K562 (cell line): ENCODE data around the gene SELENOI. TPM values are rescaled to one million over a fixed set of nuclear protein-coding genes. Genes with fewer than 3 reads are reported as not detected.
A peak's percentile ranks its signal among the peaks of the same experiment; 100 is the strongest.

ENCODE experiments used
- CREBBP ChIP-seq: IDR thresholded peaks from one replicate; pipeline ENCODE4 v1.6.1; 2012; ENCODE audit warnings: low read depth, mild to moderate bottlenecking, control low read depth, inconsistent platforms, low read length
- CREM ChIP-seq: IDR thresholded peaks from 2 replicates; pipeline ENCODE4 v1.6.1; 2014; ENCODE audit warnings: antibody characterized with exemption, low read depth
- CXXC5 ChIP-seq: fragments of 250-450 bp; sonication (Bioruptor Pico); IDR thresholded peaks from 2 replicates; pipeline ENCODE4 v1.8.0; 2022; ENCODE audit warnings: inconsistent platforms, mild to moderate bottlenecking, moderate library complexity
- EGR1 ChIP-seq: fragments of 450-650 bp; conservative IDR thresholded peaks from 2 replicates; pipeline ENCODE4 v1.6.1; 2017; ENCODE audit warnings: mild to moderate bottlenecking
- EHMT2 ChIP-seq: fragments of 450-650 bp; IDR thresholded peaks from 2 replicates; pipeline ENCODE4 v1.6.1; 2018; ENCODE audit warnings: antibody characterized with exemption
- FOXA1 ChIP-seq: fragments of 450-650 bp; IDR thresholded peaks from 2 replicates; pipeline ENCODE4 v1.6.1; 2016; ENCODE audit warnings: mild to moderate bottlenecking, borderline replicate concordance
- MTA3 ChIP-seq: fragments of 450-650 bp; formaldehyde crosslinking; IDR thresholded peaks from 2 replicates; pipeline ENCODE4 v1.6.1; 2017; ENCODE audit warnings: mild to moderate bottlenecking, borderline replicate concordance
- NRF1 ChIP-seq, 2 experiments: fragments of 450-650 bp; IDR thresholded peaks in 1 of 2; conservative IDR thresholded peaks in 1 of 2; 2 replicates each; pipeline ENCODE4 v1.6.1; 2014; ENCODE audit warnings: mild to moderate bottlenecking in 2 of 2
- POLR2AphosphoS5 ChIP-seq: IDR thresholded peaks from 2 replicates; pipeline ENCODE4 v1.6.1; 2011; ENCODE audit warnings: mild to moderate bottlenecking, low read depth, low read length, moderate library complexity; ENCODE audit not compliant: control insufficient read depth, insufficient read depth
- SMAD2 ChIP-seq: fragments of 150-350 bp; IDR thresholded peaks from 2 replicates; pipeline ENCODE4 v1.6.1; 2014; ENCODE audit warnings: low read depth, mild to moderate bottlenecking, low read length
- SREBF2 ChIP-seq: sonication (generic); formaldehyde crosslinking; IDR thresholded peaks from 2 replicates; pipeline ENCODE4 v1.4.0; 2020; ENCODE audit warnings: mild to moderate bottlenecking, missing genetic modification reagents
- SRSF1 ChIP-seq: fragments of 200-400 bp; formaldehyde crosslinking; IDR thresholded peaks from 2 replicates; pipeline ENCODE4 v1.6.1; 2017; ENCODE audit warnings: mild to moderate bottlenecking, low read depth, low read length, moderate library complexity
- TBL1XR1 ChIP-seq, 2 experiments: IDR thresholded peaks; 2 replicates each; pipeline ENCODE4 v1.6.1; 2012; ENCODE audit warnings: improper control_type of control experiment in 2 of 2, low read length in 2 of 2, mild to moderate bottlenecking in 1 of 2
- TCF3 ChIP-seq: sonication (generic); formaldehyde crosslinking; IDR thresholded peaks from 2 replicates; pipeline ENCODE4 v1.4.0; 2020; ENCODE audit warnings: mild to moderate bottlenecking, missing genetic modification reagents
- ZFP1 ChIP-seq: fragments of 450-650 bp; formaldehyde crosslinking; IDR thresholded peaks from 2 replicates; pipeline ENCODE4 v1.4.0; 2020; ENCODE audit warnings: mild to moderate bottlenecking, mixed read lengths
- ZNF184 ChIP-seq: sonication (generic); formaldehyde crosslinking; IDR thresholded peaks from 2 replicates; pipeline ENCODE4 v1.5.0; 2020; ENCODE audit warnings: missing genetic modification reagents
- polyA plus RNA-seq, 8 experiments: library from polyadenylated mRNA; depleted of rRNA in 4 of 8; stranded (reverse) in 5 of 8; unstranded in 3 of 8; fragments of >200 nt; fragmentation: Nextera tagmentation in 2 of 8; fragmentation: Illumina TruSeq in 1 of 8; extraction: Ambion mirVana in 2 of 8; extraction: Trizol in 1 of 8; gene quantifications; 2 replicates each; pipeline versions ENCODE4 v1.2.1 to v1.2.3, GENCODE V29; 2011 to 2014; ENCODE audit warnings: inconsistent platforms in 1 of 8, missing spikeins in 1 of 8
- total RNA-seq, 7 experiments: library from RNA; depleted of rRNA in 6 of 7; stranded (reverse); fragments of >200 nt in 6 of 7; fragmentation: Illumina TruSeq in 2 of 7; extraction: Trizol in 2 of 7; gene quantifications; 2 replicates each; pipeline versions ENCODE4 v1.2.1 to v1.2.3, GENCODE V29; 2011 to 2021; ENCODE audit warnings: low replicate concordance in 1 of 7
- TF ChIP-seq, protein P1 (sequence below): sonication (generic); formaldehyde crosslinking; IDR thresholded peaks from 2 replicates; pipeline ENCODE4 v1.8.1; 2023; ENCODE audit warnings: missing genetic modification reagents, mild to moderate bottlenecking, borderline replicate concordance
- TF ChIP-seq, protein P2 (sequence below): fragments of 450-650 bp; formaldehyde crosslinking; IDR thresholded peaks from 2 replicates; pipeline ENCODE4 v1.4.0; 2022; ENCODE audit warnings: missing genetic modification characterization
- TF ChIP-seq, protein P3 (sequence below): fragments of 250-450 bp; sonication (Bioruptor Pico); IDR thresholded peaks from 2 replicates; pipeline ENCODE4 v1.8.0; 2022; ENCODE audit warnings: moderate library complexity, mild to moderate bottlenecking, inconsistent platforms
- TF ChIP-seq, protein P4 (sequence below): fragments of 250-450 bp; sonication (Bioruptor Pico); IDR thresholded peaks from 2 replicates; pipeline ENCODE4 v1.6.1; 2021; ENCODE audit warnings: mild to moderate bottlenecking

SELENOI gene
- total and polyA plus RNA-seq, 9 of the 15 experiments (the other 6 are each of a cell fraction or from before 2014, with no cell fraction given), result 9.6 to 46.9 (median 24.4) TPM

DNA sequence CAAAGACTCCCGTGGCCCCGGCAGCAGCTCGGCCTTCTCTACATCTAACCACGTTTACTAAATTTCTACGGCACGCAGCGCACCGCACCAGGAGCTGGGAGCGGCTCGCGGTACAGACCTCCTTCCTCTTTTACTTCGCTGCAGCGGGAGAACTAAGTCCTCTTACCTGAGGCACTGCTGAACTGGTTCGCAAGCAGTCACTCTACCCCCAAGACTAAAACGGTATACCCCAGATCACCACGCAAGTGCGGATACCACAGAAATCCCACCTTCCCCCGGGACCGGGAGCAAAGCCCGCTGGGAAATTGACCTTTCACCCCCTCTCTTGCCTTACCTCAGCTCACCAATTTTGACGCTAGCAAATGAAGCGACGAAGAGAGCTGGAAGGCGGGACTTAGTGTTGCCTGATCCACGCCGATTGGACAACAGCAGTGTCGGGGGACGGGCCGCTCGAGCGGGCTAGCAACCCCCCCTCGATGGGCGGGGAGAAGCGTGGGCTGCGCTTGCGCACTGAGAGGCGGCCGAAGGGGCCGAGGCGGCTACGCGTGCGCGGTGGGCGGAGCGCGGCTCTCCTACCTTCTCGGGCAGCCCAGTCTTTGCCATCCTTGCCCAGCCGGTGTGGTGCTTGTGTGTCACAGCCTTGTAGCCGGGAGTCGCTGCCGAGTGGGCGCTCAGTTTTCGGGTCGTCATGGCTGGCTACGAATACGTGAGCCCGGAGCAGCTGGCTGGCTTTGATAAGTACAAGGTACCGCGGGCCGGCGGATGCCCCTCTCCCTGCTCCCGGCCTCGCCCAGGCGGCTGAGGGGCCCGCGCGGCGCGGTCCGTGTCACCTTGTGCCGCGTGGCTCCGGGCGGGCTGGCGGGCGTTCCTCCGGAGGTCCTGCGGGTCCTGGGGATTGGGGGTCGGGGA lies at the start of gene SELENOI (continued):
- TF ChIP-seq, protein P1, sequence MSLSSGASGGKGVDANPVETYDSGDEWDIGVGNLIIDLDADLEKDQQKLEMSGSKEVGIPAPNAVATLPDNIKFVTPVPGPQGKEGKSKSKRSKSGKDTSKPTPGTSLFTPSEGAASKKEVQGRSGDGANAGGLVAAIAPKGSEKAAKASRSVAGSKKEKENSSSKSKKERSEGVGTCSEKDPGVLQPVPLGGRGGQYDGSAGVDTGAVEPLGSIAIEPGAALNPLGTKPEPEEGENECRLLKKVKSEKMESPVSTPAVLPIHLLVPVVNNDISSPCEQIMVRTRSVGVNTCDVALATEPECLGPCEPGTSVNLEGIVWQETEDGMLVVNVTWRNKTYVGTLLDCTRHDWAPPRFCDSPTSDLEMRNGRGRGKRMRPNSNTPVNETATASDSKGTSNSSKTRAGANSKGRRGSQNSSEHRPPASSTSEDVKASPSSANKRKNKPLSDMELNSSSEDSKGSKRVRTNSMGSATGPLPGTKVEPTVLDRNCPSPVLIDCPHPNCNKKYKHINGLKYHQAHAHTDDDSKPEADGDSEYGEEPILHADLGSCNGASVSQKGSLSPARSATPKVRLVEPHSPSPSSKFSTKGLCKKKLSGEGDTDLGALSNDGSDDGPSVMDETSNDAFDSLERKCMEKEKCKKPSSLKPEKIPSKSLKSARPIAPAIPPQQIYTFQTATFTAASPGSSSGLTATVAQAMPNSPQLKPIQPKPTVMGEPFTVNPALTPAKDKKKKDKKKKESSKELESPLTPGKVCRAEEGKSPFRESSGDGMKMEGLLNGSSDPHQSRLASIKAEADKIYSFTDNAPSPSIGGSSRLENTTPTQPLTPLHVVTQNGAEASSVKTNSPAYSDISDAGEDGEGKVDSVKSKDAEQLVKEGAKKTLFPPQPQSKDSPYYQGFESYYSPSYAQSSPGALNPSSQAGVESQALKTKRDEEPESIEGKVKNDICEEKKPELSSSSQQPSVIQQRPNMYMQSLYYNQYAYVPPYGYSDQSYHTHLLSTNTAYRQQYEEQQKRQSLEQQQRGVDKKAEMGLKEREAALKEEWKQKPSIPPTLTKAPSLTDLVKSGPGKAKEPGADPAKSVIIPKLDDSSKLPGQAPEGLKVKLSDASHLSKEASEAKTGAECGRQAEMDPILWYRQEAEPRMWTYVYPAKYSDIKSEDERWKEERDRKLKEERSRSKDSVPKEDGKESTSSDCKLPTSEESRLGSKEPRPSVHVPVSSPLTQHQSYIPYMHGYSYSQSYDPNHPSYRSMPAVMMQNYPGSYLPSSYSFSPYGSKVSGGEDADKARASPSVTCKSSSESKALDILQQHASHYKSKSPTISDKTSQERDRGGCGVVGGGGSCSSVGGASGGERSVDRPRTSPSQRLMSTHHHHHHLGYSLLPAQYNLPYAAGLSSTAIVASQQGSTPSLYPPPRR (CRISPR knock-in tag), result no peak
- peak; percentile 84 for TF ChIP-seq CREM
- TF ChIP-seq CXXC5, result peak; percentile 80
- TF ChIP-seq CREBBP, result no peak
- no peak for TF ChIP-seq ZFP1
- TF ChIP-seq, protein P2, sequence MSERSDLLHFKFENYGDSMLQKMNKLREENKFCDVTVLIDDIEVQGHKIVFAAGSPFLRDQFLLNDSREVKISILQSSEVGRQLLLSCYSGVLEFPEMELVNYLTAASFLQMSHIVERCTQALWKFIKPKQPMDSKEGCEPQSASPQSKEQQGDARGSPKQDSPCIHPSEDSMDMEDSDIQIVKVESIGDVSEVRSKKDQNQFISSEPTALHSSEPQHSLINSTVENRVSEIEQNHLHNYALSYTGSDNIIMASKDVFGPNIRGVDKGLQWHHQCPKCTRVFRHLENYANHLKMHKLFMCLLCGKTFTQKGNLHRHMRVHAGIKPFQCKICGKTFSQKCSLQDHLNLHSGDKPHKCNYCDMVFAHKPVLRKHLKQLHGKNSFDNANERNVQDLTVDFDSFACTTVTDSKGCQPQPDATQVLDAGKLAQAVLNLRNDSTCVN (CRISPR knock-in tag), result no peak
- no peak; a peak in 4 of 4 replicates for TF ChIP-seq TBL1XR1 (IDR thresholded peaks at IDR 0.05; ENCODE audit: low read length in 2 of 2)
- TF ChIP-seq SREBF2, result no peak
- TF ChIP-seq POLR2AphosphoS5, result peak; percentile 91
- TF ChIP-seq MTA3, result peak; percentile 76; the same call in 1 of the 2 replicates
- TF ChIP-seq, protein P3, sequence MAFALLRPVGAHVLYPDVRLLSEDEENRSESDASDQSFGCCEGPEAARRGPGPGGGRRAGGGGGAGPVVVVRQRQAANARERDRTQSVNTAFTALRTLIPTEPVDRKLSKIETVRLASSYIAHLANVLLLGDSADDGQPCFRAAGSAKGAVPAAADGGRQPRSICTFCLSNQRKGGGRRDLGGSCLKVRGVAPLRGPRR (CRISPR knock-in tag), result peak; percentile 57; the same call in 1 of the 2 replicates
- no peak for TF ChIP-seq FOXA1
- no peak for TF ChIP-seq EHMT2
- no peak for TF ChIP-seq ZNF184
- peak; percentile 100 for TF ChIP-seq NRF1 (conservative IDR thresholded peaks at IDR 0.05 in 1 of 2, IDR thresholded peaks at IDR 0.05 in 1 of 2)
- TF ChIP-seq SMAD2, result no peak
- TF ChIP-seq TCF3 (CRISPR knock-in tag), result no peak; the same call in 1 of the 2 replicates
- TF ChIP-seq, protein P4, sequence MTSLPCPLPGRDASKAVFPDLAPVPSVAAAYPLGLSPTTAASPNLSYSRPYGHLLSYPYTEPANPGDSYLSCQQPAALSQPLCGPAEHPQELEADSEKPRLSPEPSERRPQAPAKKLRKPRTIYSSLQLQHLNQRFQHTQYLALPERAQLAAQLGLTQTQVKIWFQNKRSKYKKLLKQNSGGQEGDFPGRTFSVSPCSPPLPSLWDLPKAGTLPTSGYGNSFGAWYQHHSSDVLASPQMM (CRISPR knock-in tag), result no peak
- no peak for TF ChIP-seq SRSF1
- peak; percentile 66 for TF ChIP-seq EGR1
